HFF-Myc (cell line): ENCODE results near the gene BOC.

ENCODE experiments used
- DNase-seq: peaks from one replicate; pipeline ENCODE4 v3.0.0-alpha.2; 2011; ENCODE audit warnings: low read depth; ENCODE audit errors: extremely low read depth
- H3K4me3 ChIP-seq: replicated peaks from 2 replicates; pipeline ENCODE4 v1.5.1; 2011; ENCODE audit warnings: low read depth, mild to moderate bottlenecking, control low read depth, low read length
- TF ChIP-seq, protein P1 (sequence below): IDR thresholded peaks from 2 replicates; pipeline ENCODE4 v1.5.1; 2012; ENCODE audit warnings: mild to moderate bottlenecking, low read depth, low read length, control low read depth; ENCODE audit errors: missing control alignments

BOC gene

GRCh38 chr3:113264283-113265131 is 53.1 kb downstream of the BOC start:
- no peak for DNase-seq
- TF ChIP-seq, protein P1, sequence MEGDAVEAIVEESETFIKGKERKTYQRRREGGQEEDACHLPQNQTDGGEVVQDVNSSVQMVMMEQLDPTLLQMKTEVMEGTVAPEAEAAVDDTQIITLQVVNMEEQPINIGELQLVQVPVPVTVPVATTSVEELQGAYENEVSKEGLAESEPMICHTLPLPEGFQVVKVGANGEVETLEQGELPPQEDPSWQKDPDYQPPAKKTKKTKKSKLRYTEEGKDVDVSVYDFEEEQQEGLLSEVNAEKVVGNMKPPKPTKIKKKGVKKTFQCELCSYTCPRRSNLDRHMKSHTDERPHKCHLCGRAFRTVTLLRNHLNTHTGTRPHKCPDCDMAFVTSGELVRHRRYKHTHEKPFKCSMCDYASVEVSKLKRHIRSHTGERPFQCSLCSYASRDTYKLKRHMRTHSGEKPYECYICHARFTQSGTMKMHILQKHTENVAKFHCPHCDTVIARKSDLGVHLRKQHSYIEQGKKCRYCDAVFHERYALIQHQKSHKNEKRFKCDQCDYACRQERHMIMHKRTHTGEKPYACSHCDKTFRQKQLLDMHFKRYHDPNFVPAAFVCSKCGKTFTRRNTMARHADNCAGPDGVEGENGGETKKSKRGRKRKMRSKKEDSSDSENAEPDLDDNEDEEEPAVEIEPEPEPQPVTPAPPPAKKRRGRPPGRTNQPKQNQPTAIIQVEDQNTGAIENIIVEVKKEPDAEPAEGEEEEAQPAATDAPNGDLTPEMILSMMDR = no peak
- no peak overlapping the region for H3K4me3 ChIP-seq

DNA sequence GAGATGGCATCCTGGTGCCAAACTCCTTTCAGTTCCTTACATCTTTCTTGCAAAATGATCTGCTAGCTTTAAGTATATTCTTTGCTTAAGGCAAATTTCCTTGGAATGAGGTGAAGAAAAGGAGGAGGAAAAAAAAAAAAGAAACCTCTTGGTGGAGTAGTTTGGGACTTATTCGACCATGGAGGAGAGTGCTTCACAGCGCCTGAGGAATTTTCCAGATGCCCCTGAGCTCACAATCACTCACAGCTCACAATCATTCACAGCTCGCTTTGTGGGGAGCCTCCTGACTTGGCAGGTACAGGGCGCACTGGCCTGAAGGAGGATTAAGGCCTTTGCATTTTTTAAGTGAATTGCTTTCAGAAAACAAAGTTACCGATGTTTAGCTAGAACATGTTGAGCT is 53.9 kb downstream of the BOC start:
- H3K4me3 ChIP-seq = no peak overlapping the region
- TF ChIP-seq, protein P1 = no peak
- DNase-seq = no peak

DNA sequence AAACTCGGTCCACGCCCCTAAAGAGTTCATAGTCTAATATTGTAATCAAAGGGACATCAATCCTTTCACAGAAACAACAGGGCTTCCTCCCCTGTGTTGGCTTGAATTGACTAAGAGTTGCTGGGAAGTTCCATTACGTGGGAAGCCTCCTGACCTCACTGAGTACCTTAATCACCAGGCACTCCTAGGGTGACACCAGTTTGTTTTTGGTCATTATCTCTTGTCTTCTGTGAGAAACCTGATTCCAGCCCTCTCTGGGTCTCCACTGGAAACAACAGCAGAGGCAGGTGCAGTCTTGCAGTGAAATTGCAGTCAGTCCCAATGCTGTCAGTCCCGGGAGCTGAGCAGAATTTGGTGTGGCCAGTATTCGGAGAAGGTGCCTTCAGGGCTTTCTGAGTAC is 55.4 kb downstream of the BOC start:
- DNase-seq = no peak
- TF ChIP-seq, protein P1 = no peak
- H3K4me3 ChIP-seq = no peak overlapping the region

DNA sequence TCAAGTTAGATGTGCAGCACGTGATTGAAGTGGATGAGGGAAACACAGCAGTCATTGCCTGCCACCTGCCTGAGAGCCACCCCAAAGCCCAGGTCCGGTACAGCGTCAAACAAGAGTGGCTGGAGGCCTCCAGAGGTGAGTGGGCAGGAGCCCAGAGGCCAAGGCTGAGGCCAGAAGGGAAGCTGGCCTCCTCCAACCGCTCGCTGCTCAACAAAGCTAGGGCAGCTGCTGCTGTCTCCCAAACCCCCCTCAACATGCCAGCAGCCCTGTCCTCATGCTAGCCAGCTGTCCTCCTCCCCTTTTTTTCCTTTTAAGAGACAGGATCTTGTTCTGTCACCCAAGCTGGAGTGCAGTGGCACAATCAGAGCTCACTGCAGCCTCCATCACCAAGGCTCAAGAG is 57.0 kb downstream of the BOC start:
- DNase-seq = no peak
- TF ChIP-seq, protein P1 = no peak
- H3K4me3 ChIP-seq = no peak overlapping the region

GRCh38 chr3:113268942-113269341 is 57.6 kb downstream of the BOC start:
- no peak for DNase-seq
- TF ChIP-seq, protein P1 = no peak
- no peak overlapping the region for H3K4me3 ChIP-seq

DNA sequence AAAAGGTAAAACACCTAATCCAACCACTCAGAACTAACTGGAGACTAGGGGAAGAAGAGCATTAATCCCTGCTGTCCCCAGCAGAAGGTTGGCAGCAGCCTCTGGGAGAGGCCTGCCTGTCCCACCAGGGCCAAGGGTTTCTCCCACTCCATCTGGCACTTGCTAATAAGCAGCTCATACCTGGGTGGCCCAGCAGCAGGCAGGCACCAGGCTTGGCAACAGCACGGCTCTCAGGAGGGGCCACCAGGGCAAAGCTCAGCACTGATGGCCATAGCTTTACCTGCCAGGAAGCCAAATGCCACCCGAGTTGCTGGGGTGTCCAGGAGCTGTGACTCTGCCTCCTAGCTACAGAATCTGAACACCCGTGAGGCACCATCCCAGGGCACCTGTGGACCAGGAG is 58.3 kb downstream of the BOC start:
- DNase-seq = no peak
- H3K4me3 ChIP-seq = no peak overlapping the region
- TF ChIP-seq, protein P1 = no peak

- no peak overlapping the region for H3K4me3 ChIP-seq
- no peak for DNase-seq
- TF ChIP-seq, protein P1 = no peak
These were observed 58.7 kb downstream of the BOC start for GRCh38 chr3:113270068-113270467.
